Adrenal gland (tissue), 12 donors: Measurements from ENCODE around the gene ALDH8A1. TPM values are rescaled to one million over a fixed set of nuclear protein-coding genes. Genes with fewer than 3 reads are reported as not detected.

Source experiments
- DNase-seq, 7 donors: peaks; one replicate each; pipeline ENCODE4 v3.0.0-alpha.2; 2019 to 2020
- H3K27ac ChIP-seq, 5 donors: fragments of 200-600 bp; sonication (generic) in 4 of 5; 1 replicate in 3 of 5; 2 replicates in 2 of 5; pipeline versions ENCODE4 v1.5.1 to v1.8.0; 2016 to 2020; ENCODE audit warnings: mild to moderate bottlenecking in 1 of 5
- H3K27me3 ChIP-seq: fragments of 200-600 bp; 2 replicates; pipeline ENCODE4 v1.8.0; 2021
- H3K36me3 ChIP-seq, 2 donors: fragments of 200-600 bp; replicated peaks in 1 of 2; 1 replicate in 1 of 2; 2 replicates in 1 of 2; pipeline versions ENCODE4 v1.5.1 to v1.8.0; 2018 to 2022
- H3K4me1 ChIP-seq, 2 donors: fragments of 200-600 bp; replicated peaks in 1 of 2; 1 replicate in 1 of 2; 2 replicates in 1 of 2; pipeline versions ENCODE4 v1.5.1 to v1.8.0; 2018 to 2021
- H3K4me3 ChIP-seq, 4 donors: fragments of 200-600 bp; sonication (generic) in 3 of 4; one replicate each; pipeline ENCODE4 v1.5.1; 2016 to 2018
- H3K9me3 ChIP-seq, 3 donors: fragments of 200-600 bp; sonication (generic) in 1 of 3; replicated peaks in 1 of 3; 1 replicate in 2 of 3; 2 replicates in 1 of 3; pipeline versions ENCODE4 v1.5.1 to v1.8.0; 2016 to 2021
- POLR2A ChIP-seq, 2 donors: fragments of 450-650 bp; IDR thresholded peaks; one replicate each; pipeline ENCODE4 v1.6.1; 2017; ENCODE audit warnings: antibody characterized with exemption in 2 of 2, mild to moderate bottlenecking in 2 of 2, moderate library complexity in 1 of 2
- WGBS, 4 donors: extraction: QIAGEN DNeasy Blood & Tissue Kit in 2 of 4; methylation state at CpG; one replicate each; pipeline versions ENCODE4 v1.1.5 to v1.1.7; 2013 to 2017; 5-methylcytosine and 5-hydroxymethylcytosine counted together
- intact Hi-C, 2 donors: fragments of 100-400 bp; cut with DNase I; formaldehyde crosslinking; loops; one replicate each; pipeline versions ENCODE4 v1.14.1 to v1.15.0; 2022 to 2023
- polyA plus RNA-seq, 3 donors: library from polyadenylated mRNA; stranded (reverse); fragments of 200-250 nt in 2 of 3; fragments of 350-450 nt in 1 of 3; fragmentation: Illumina TruSeq in 1 of 3; extraction: RNeasy Lipid Tissue Mini Kit (QIAGEN cat#74804) in 1 of 3; gene quantifications; one replicate each; pipeline ENCODE4 v1.2.3, GENCODE V29; 2013 to 2014
- total RNA-seq, 9 donors: library from RNA; depleted of rRNA in 4 of 9; stranded (reverse); fragments of >200 nt in 4 of 9; fragments of 120-200 nt in 1 of 9; fragmentation: NEBNext Ultra II Directional in 1 of 9; extraction: Animal tissue kit (Norgen Biotek cat#: 25700) in 1 of 9; gene quantifications; one replicate each; pipeline versions ENCODE4 v1.1.0 to v1.2.4, GENCODE V29; 2013 to 2023
- TF ChIP-seq, protein P1 (sequence below), 6 experiments: fragments of 450-650 bp in 4 of 6; fragments of 200-600 bp in 2 of 6; sonication (generic) in 1 of 6; IDR thresholded peaks; 1 replicate in 5 of 6; 2 replicates in 1 of 6; pipeline versions ENCODE4 v1.5.1 to v1.8.0; 2016 to 2021; ENCODE audit warnings: antibody characterized with exemption in 6 of 6, mild to moderate bottlenecking in 2 of 6, moderate library complexity in 1 of 6
- donor health status: healthy with polysubstance abuse.
- donor health status: Bipolar disorder and iron deficiency.
- donor health status: DM: yes; HTN: yes; CAD: no.
- donor health status: DM: no; HTN: no; CAD: no.
- donor health status: DM: no; HTN: no; CAD: no.
- donor health status: DM: yes; HTN: yes; CAD: no.

ALDH8A1 gene
- total and polyA plus RNA-seq, 12 donors: 0.24 to 4.5 (median 0.94) TPM

DNA sequence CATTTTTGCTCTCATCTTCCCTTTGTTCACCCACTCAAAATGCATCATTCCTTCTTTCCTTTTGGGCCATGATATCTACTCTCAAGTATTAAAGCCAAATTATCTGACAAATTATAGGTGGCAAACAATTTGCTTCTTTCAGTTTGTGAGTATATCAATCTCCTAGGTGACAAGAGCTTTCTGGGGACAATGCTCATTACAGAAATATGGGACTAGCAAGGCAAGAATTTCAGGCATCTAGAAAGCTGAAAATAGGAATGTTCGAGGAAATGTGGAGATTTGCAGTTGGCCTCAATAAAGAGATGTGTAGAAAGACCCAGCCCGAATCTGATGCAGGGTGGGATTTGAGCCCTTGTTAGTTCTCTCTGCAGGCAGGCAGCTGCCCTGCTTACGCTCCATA lies 71.8 kb downstream of the ALDH8A1 start:
- intact Hi-C loops: no loop called here
- H3K36me3 ChIP-seq: no peaks in the 10 kb centered on the region
- H3K9me3 ChIP-seq: no peaks in the 10 kb centered on the region
- no peaks in the 10 kb centered on the region for H3K27me3 ChIP-seq
- no peak for DNase-seq
- no peak overlapping the region for H3K27ac ChIP-seq
- H3K4me3 ChIP-seq: no peak overlapping the region
- 59 to 91% (median 81%) methylated on average over 3 of the region's 3 CpGs for WGBS, 4 donors
- no peaks in the 10 kb centered on the region for H3K4me1 ChIP-seq
- TF ChIP-seq POLR2A (IDR thresholded peaks at IDR 0.05): no peak
- TF ChIP-seq, protein P1, sequence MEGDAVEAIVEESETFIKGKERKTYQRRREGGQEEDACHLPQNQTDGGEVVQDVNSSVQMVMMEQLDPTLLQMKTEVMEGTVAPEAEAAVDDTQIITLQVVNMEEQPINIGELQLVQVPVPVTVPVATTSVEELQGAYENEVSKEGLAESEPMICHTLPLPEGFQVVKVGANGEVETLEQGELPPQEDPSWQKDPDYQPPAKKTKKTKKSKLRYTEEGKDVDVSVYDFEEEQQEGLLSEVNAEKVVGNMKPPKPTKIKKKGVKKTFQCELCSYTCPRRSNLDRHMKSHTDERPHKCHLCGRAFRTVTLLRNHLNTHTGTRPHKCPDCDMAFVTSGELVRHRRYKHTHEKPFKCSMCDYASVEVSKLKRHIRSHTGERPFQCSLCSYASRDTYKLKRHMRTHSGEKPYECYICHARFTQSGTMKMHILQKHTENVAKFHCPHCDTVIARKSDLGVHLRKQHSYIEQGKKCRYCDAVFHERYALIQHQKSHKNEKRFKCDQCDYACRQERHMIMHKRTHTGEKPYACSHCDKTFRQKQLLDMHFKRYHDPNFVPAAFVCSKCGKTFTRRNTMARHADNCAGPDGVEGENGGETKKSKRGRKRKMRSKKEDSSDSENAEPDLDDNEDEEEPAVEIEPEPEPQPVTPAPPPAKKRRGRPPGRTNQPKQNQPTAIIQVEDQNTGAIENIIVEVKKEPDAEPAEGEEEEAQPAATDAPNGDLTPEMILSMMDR (IDR thresholded peaks at IDR 0.05): no peak

DNA sequence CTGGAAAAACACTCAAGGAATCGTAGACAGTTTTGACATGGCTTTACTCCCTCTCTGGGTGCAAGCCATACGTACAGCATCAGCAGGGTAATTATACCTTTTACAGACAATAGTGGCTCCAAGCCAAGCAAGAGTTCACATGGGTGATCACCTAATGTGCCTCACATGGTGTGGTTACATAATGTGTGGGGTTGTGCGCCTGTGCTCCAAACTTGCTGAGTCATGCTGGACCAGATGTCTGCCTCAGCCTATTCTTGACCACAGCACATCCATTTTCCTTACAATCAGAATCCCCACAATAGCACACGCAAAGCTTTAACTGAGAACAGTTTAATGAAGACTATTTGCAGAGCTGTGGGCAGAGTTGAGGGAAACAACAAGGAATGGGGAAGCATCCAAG lies 74.5 kb downstream of the ALDH8A1 start:
- Histone ChIP-seq H3K4me1 (no peaks in the 10 kb centered on the region), H3K27ac (no peak overlapping the region), H3K27me3 (no peaks in the 10 kb centered on the region), H3K36me3 (no peaks in the 10 kb centered on the region), H3K4me3 (no peak overlapping the region), H3K9me3 (no peaks in the 10 kb centered on the region)
- no peak for TF ChIP-seq POLR2A (IDR thresholded peaks at IDR 0.05)
- TF ChIP-seq, protein P1 (IDR thresholded peaks at IDR 0.05): no peak
- WGBS, 4 donors: 73 to 90% (median 82%) methylated on average over 4 of the region's 4 CpGs
- intact Hi-C loops: no loop called here
- no peak for DNase-seq

DNA sequence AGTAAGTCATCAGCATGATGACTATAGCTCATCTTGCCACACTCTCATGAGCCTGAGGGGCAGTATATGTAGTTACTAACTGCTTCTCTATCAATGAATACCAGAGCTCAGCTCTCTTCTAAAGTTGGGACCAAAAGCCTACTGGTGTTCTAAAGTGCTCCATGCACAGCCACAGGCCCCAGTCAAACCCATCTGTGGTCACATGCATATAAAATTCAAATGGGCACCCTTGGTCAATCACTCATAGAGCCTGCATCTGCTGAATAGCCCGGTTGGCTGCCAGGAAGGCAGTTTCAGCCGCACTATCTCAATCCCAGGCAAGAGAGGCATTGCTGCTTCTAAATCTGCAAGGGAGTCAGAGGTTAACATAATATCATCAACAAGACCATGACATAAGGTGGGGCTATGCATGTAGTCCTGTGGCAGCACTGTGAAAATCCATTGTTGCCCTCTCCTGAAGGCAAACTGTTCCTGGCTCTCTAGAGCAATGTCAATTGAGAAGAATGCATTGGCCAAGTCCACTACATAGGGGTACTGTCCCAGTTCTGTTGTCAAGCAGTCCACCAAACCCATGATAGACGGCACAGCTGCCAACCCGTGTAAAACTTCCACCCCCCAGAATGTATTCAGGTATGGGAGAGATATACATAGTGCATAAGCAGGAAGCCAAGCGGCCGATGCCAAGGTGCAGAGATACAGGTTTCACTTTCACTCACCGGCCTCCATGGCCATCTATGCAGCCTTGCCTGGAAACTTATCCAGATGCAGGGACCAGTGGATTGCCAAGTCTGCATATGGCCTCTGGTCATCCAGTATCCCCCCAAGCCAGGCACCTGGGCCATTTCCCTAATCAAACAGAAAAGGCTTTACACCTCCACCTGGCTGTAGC lies 76.2 kb downstream of the ALDH8A1 start:
- H3K36me3 ChIP-seq: no peaks in the 10 kb centered on the region
- DNase-seq: no peak
- WGBS, 4 donors: 83 to 94% (median 89%) methylated on average over 4 to 7 of the region's 7 CpGs
- TF ChIP-seq POLR2A (IDR thresholded peaks at IDR 0.05): no peak
- TF ChIP-seq, protein P1 (IDR thresholded peaks at IDR 0.05): no peak
- no peaks in the 10 kb centered on the region for H3K27me3 ChIP-seq
- H3K4me1 ChIP-seq: no peaks in the 10 kb centered on the region
- no peak overlapping the region for H3K4me3 ChIP-seq
- H3K9me3 ChIP-seq: no peaks in the 10 kb centered on the region
- intact Hi-C loops: no loop called here
- H3K27ac ChIP-seq: no peak overlapping the region

DNA sequence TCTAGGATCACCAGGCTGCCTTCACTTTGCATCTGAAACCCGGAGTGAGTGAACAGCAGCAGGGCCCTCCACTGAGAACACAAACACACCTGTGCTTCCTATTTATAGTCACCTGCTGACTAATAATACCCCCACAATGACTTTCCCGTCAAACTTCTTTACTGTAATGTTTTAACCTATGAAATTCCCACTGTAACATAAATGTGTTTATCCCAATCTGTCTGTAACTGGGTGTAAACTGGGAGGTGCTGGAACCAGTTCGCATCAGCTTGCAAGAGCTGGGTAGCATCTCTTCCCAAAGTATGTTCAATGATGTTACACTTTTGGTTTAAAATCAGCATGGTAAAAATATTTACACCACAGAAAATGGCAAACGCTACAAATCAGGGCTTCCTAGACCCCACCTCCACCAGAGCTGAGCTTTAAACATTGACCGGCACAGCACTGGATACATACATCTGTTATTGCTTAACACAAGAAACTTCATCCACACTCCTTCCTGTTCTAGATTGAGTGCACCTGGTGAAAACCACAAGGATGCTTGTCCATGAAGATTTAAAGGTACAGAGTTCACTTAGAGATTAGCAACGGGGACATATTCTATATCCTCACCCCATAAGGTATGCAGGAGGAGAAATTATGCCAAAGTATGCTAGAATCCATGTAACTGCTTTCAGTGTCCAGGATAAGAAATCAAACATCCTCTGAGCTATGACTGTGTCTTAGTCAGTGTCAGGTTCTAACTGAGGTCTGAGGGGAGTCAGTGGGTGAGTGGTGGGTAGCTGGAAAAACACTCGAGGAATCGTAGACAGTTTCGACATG lies 79.0 kb downstream of the ALDH8A1 start:
- WGBS, 4 donors: 66 to 88% (median 76%) methylated on average over 9 of the region's 9 CpGs

More for the DNA sequence above, 79.0 kb downstream of the ALDH8A1 start:
- Histone ChIP-seq H3K27me3 (no peaks in the 10 kb centered on the region), H3K9me3 (no peaks in the 10 kb centered on the region), H3K27ac (no peak overlapping the region), H3K36me3 (no peaks in the 10 kb centered on the region), H3K4me1 (no peaks in the 10 kb centered on the region), H3K4me3 (no peak overlapping the region)
- TF ChIP-seq, protein P1 (IDR thresholded peaks at IDR 0.05): no peak
- no peak for TF ChIP-seq POLR2A (IDR thresholded peaks at IDR 0.05)
- intact Hi-C loops: no loop called here
- DNase-seq: no peak
